Nephron progenitor cell (in vitro differentiated cells): ENCODE measurements around the gene LIF.

Source experiments
- DNase-seq: peaks from one replicate; pipeline ENCODE4 v3.0.0; 2021
- H3K27ac Mint-ChIP-seq: 2 replicates; pipeline ENCODE4 v1.8.0; 2021; ENCODE audit warnings: mild to moderate bottlenecking, moderate library complexity, mixed read lengths
- H3K27me3 Mint-ChIP-seq: 2 replicates; pipeline ENCODE4 v1.8.0; 2021; ENCODE audit warnings: mild to moderate bottlenecking, low read depth, mixed read lengths; ENCODE audit not compliant: poor library complexity
- H3K36me3 Mint-ChIP-seq: 2 replicates; pipeline ENCODE4 v1.8.0; 2021; ENCODE audit warnings: low read depth, mixed read lengths
- H3K4me1 Mint-ChIP-seq: 2 replicates; pipeline ENCODE4 v1.8.0; 2021; ENCODE audit warnings: mixed read lengths
- H3K4me3 Mint-ChIP-seq: 2 replicates; pipeline ENCODE4 v1.8.0; 2021; ENCODE audit warnings: mild to moderate bottlenecking, moderate library complexity, mixed read lengths
- H3K9me3 Mint-ChIP-seq: 2 replicates; pipeline ENCODE4 v1.8.0; 2021; ENCODE audit warnings: mild to moderate bottlenecking, moderate library complexity, mixed read lengths
- CTCF ChIP-seq: fragments of 200-600 bp; sonication (generic); IDR thresholded peaks from 2 replicates; pipeline ENCODE4 v1.5.0; 2021; ENCODE audit warnings: antibody characterized with exemption

The LIF gene

GRCh38 chr22:30267382-30268302 is 21.1 kb upstream of the LIF start:
- TF ChIP-seq CTCF = no peak
- no peaks in the 10 kb centered on the region for H3K36me3 Mint-ChIP-seq
- H3K4me1 Mint-ChIP-seq = peaks cover 4% of the 10 kb centered on the region
- H3K9me3 Mint-ChIP-seq = no peaks in the 10 kb centered on the region
- H3K27me3 Mint-ChIP-seq = peaks cover 6% of the 10 kb centered on the region
- DNase-seq = no peak
- H3K4me3 Mint-ChIP-seq = no peak overlapping the region
- no peak overlapping the region for H3K27ac Mint-ChIP-seq

DNA sequence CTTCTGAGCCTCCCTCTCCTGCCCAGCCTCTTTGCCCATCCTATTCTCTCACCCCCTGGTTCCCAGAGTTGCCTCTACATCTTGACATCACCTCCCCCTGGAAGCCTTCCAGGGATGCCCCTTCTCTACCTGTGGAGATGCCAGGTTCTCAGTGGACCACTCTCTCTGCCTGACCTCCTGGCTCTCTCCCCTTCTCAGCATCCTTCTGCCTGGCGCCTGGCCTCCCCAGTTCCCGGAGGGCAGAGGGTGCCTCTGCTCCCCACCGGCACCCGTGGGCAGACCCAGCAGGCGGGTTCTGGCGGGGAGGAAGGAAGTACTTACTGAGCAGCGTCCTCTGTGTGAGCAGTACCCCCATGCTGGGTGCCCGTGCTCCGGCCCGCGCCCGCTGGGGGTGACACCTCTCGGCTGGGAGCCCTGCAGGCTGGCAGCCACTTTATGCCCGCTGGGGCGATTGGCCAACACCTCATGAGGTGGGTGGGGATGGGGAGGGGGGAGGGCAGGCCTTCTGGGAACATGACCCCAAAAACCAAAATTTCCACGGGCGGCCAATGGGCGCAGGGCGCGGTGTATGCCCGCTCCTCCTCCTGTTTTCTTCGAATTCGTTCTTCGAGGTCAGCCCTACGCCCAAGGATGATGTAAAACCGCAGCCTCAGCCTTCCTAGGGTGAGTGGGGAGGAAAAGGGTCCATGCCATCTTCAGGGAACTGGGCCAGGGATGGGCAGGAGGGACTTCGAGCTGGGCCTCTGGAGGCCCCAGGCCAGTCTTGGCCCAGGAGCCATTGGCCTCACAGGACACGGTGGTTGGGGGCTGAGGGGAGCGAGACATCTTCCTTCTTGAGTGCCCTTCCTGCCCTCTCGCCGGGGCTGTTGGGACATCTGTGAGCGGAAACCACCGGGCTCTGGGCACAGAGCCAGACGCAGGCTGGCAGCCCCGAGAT is 20.2 kb upstream of the LIF start, which contains the start of gene OSM:
Gene OSM, minus strand, starts transcription at position 407 of the 937 bp plus-strand sequence. Its CDS starts 52 bp downstream, at position 355.
- H3K4me3 Mint-ChIP-seq = no peak within 1 kb of the TSS
- peaks cover 4% of the 10 kb centered on the region for H3K4me1 Mint-ChIP-seq
- H3K9me3 Mint-ChIP-seq = no peaks in the 10 kb centered on the region
- H3K27me3 Mint-ChIP-seq = peaks cover 4% of the 10 kb centered on the region
- no peak for TF ChIP-seq CTCF
- DNase-seq = no peak
- H3K27ac Mint-ChIP-seq = no peak within 1 kb of the TSS
- H3K36me3 Mint-ChIP-seq = no peaks in the 10 kb centered on the region

DNA sequence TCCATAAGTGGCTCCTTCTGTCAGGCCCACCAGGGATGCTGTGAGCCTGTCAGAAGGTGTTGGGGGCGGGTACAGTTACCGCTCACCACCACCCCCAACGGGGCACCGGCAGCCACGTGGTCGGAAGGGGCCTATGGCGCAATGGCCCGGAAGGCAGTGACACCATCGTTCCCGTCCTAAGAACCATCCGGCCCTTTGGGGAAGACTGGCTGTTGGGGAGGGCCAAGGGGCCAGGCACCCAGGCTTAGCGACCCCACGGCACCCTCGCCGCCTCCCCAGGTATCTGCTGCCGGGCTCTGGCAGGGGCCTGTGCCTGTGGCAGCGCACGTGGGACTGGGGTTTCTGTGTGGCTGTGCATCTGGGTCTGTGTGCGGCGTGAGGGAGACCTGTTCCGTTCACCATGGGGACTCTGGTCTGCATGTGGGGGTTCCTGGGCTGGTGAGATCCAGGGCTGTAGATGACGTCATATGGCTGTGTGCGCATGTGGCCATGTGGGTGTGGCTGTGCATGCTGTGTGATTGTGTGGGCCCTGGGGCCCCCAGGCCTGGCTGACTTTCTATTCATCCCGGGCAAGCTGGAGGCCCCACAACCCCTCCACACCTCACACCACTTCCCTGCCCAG is 19.4 kb upstream of the LIF start:
- Mint-ChIP-seq H3K4me3 (no peak overlapping the region), H3K27me3 (peaks cover 7% of the 10 kb centered on the region), H3K27ac (no peak overlapping the region), H3K9me3 (no peaks in the 10 kb centered on the region), H3K4me1 (peaks cover 4% of the 10 kb centered on the region), H3K36me3 (no peaks in the 10 kb centered on the region)
- no peak for TF ChIP-seq CTCF
- no peak for DNase-seq

GRCh38 chr22:30265131-30265720 is 18.7 kb upstream of the LIF start:
- Mint-ChIP-seq H3K9me3 (no peaks in the 10 kb centered on the region), H3K4me3 (no peak overlapping the region), H3K4me1 (peaks cover 4% of the 10 kb centered on the region), H3K36me3 (no peaks in the 10 kb centered on the region), H3K27me3 (peaks cover 14% of the 10 kb centered on the region), H3K27ac (no peak overlapping the region)
- TF ChIP-seq CTCF = no peak
- DNase-seq = no peak

- Mint-ChIP-seq H3K27ac (no peak overlapping the region), H3K4me3 (no peak overlapping the region), H3K9me3 (no peaks in the 10 kb centered on the region), H3K36me3 (no peaks in the 10 kb centered on the region), H3K27me3 (peaks cover 15% of the 10 kb centered on the region), H3K4me1 (peaks cover 4% of the 10 kb centered on the region)
- no peak for TF ChIP-seq CTCF
- no peak for DNase-seq
Measured at GRCh38 chr22:30263883-30264282, 17.3 kb upstream of the LIF start.
